Endothelial cell of umbilical vein (primary cell): Measurements from ENCODE around the gene SOX9.

ENCODE experiments used
- CTCF ChIP-seq, 2 donors: IDR thresholded peaks; 1 replicate in 1 of 2; 2 replicates in 1 of 2; pipeline ENCODE4 v1.5.1; 2011; ENCODE audit warnings: low read length in 2 of 2, mild to moderate bottlenecking in 2 of 2, moderate library complexity in 2 of 2, control low read depth in 1 of 2, inconsistent platforms in 1 of 2, low read depth in 1 of 2; ENCODE audit not compliant: insufficient read depth in 1 of 2; ENCODE audit errors: extremely low read depth in 1 of 2
- EZH2 ChIP-seq: IDR thresholded peaks from 2 replicates; pipeline ENCODE4 v1.6.1; 2012; ENCODE audit warnings: borderline replicate concordance, low read depth, mild to moderate bottlenecking, moderate library complexity, low read length, inconsistent platforms; ENCODE audit not compliant: severe bottlenecking
- FOS ChIP-seq: IDR thresholded peaks from 2 replicates; pipeline ENCODE4 v1.6.1; 2011; ENCODE audit warnings: mild to moderate bottlenecking, low read length, moderate library complexity, borderline replicate concordance; ENCODE audit not compliant: insufficient read depth
- MYC ChIP-seq: IDR thresholded peaks from one replicate; pipeline ENCODE4 v1.6.1; 2011; ENCODE audit warnings: mild to moderate bottlenecking, low read depth, low read length
- POLR2A ChIP-seq: IDR thresholded peaks from 2 replicates; pipeline ENCODE4 v1.6.1; 2012; ENCODE audit warnings: low read depth, mild to moderate bottlenecking, control low read depth, low read length

- TF ChIP-seq EZH2 (no peak), POLR2A (no peak), MYC (no peak), FOS (no peak), CTCF (IDR thresholded peaks at IDR 0.05; ENCODE audit: extremely low read depth in 1 of 2, insufficient read depth in 1 of 2, low read depth in 1 of 2, low read length in 2 of 2) (no peak)
Measured at GRCh38 chr17:72144101-72144500, 23.3 kb downstream of the SOX9 start.
